BLaER1 (cell line): ENCODE results near the gene MEIS3.
A peak's percentile ranks its signal among the peaks of the same experiment; 100 is the strongest.
"Not testable (repeated sequence)": the region's sequence is repeated elsewhere in the genome, so short reads cannot be mapped to it uniquely, and the experiment has no call there.

Source experiments
- H3K27ac ChIP-seq: shearing (Covaris generic); formaldehyde crosslinking; 2 replicates; pipeline ENCODE4 v1.8.1; 2022
- H3K27me3 ChIP-seq: shearing (Covaris generic); formaldehyde crosslinking; 2 replicates; pipeline ENCODE4 v1.8.1; 2022
- H3K36me3 ChIP-seq: shearing (Covaris generic); formaldehyde crosslinking; 2 replicates; pipeline ENCODE4 v1.8.1; 2022
- H3K4me1 ChIP-seq: shearing (Covaris generic); formaldehyde crosslinking; 2 replicates; pipeline ENCODE4 v1.8.1; 2022
- H3K4me2 ChIP-seq: shearing (Covaris generic); formaldehyde crosslinking; 2 replicates; pipeline ENCODE4 v1.8.1; 2022
- H3K4me3 ChIP-seq: shearing (Covaris generic); formaldehyde crosslinking; 2 replicates; pipeline ENCODE4 v1.8.1; 2022
- H3K9ac ChIP-seq: shearing (Covaris generic); formaldehyde crosslinking; 2 replicates; pipeline ENCODE4 v1.8.1; 2022
- H3K9me3 ChIP-seq: shearing (Covaris generic); formaldehyde crosslinking; 2 replicates; pipeline ENCODE4 v1.8.1; 2022
- H4K20me1 ChIP-seq: shearing (Covaris generic); formaldehyde crosslinking; 2 replicates; pipeline ENCODE4 v1.8.1; 2022
- Cebpa-rat ChIP-seq: shearing (Covaris generic); IDR thresholded peaks from 2 replicates; pipeline ENCODE4 v1.8.1; 2022

The MEIS3 gene

GRCh38 chr19:47370045-47370611 is 49.2 kb downstream of the MEIS3 start:
- Histone ChIP-seq H3K9me3 (no peaks in the 10 kb centered on the region), H3K36me3 (peaks cover 93% of the 10 kb centered on the region), H3K9ac (0 out of 2 replicates have a peak overlapping the region, but pooled peaks have one; percentile 14), H4K20me1 (peaks cover 39% of the 10 kb centered on the region), H3K4me1 (no peaks in the 10 kb centered on the region), H3K4me2 (no peak overlapping the region), H3K27me3 (no peaks in the 10 kb centered on the region), H3K4me3 (no peak overlapping the region), H3K27ac (no peak overlapping the region)
- TF ChIP-seq Cebpa-rat = no peak

- H3K9me3 ChIP-seq, H3K4me3 ChIP-seq, H3K4me2 ChIP-seq, H3K27ac ChIP-seq, H3K27me3 ChIP-seq, H3K9ac ChIP-seq, H3K4me1 ChIP-seq: not testable (repeated sequence)
- Histone ChIP-seq H4K20me1 (peaks cover 59% of the 10 kb centered on the region), H3K36me3 (peaks cover 93% of the 10 kb centered on the region)
These were observed 53.9 kb downstream of the MEIS3 start for GRCh38 chr19:47365455-47365854.

DNA sequence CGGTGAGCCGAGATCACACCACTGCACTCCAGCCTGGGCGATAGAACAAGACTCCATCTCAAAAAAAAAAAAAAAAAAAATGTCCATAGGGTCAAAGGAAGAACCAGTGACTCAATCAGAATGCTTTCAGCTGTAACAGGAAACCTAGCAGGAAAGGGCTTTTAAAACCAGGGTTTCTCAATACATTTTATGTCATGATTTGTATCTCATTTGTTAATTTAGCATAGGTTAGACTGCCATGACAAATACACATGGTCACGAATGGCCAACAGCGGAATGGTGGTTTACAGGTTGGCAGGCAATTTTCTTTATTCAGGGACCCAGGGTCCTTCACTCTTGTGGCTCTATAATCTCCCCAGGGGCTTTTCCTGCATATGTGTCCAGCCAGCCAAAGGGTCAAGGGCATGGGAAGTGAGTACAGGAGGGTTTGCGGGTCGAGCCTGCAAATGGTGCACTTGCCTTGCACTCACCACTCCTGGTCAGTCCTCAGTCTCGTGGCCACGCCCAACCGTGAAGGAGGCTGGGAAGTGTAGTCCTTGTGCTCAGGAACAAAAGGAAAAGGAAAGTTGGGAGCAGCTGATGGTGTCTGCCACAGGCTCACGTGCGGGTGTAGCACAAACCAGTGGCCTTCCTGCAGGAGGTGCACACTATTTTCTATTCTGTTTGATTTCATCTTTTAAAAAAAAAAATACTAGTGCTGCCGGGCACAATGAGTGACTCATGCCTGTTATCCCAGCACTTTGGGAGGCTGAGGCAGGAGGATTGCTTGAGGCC is 55.4 kb downstream of the MEIS3 start:
- H3K36me3 ChIP-seq = peaks cover 93% of the 10 kb centered on the region
- H3K9ac ChIP-seq = no peak overlapping the region
- H3K27ac ChIP-seq = no peak overlapping the region
- H3K9me3 ChIP-seq = no peaks in the 10 kb centered on the region
- peaks cover 57% of the 10 kb centered on the region for H4K20me1 ChIP-seq
- no peaks in the 10 kb centered on the region for H3K27me3 ChIP-seq
- TF ChIP-seq Cebpa-rat = no peak
- no peak overlapping the region for H3K4me2 ChIP-seq
- H3K4me3 ChIP-seq = no peak overlapping the region
- no peaks in the 10 kb centered on the region for H3K4me1 ChIP-seq

DNA sequence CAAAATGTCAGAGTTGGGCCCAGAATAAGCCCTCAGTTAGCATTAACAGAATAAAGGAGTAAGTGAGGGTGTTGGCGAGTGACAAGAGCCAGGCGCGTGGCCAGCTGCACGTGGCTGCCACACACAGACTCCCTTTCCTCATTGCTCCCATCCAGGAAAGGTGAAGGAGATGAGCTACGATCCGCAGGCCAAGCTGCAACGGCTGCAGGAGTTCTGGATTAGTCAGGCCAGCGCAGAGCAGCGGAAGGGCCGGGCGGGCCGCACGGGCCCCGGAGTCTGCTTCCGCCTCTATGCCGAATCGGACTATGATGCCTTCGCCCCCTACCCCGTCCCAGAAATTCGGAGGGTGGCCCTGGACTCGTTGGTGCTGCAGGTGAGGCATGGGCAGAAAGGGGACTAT is 57.0 kb downstream of the MEIS3 start:
- Histone ChIP-seq H3K4me2 (no peak overlapping the region), H3K4me1 (no peaks in the 10 kb centered on the region), H3K36me3 (peaks cover 100% of the 10 kb centered on the region), H3K4me3 (no peak overlapping the region), H4K20me1 (peaks cover 71% of the 10 kb centered on the region), H3K9ac (no peak overlapping the region), H3K27ac (no peak overlapping the region), H3K27me3 (no peaks in the 10 kb centered on the region), H3K9me3 (no peaks in the 10 kb centered on the region)
- no peak for TF ChIP-seq Cebpa-rat

DNA sequence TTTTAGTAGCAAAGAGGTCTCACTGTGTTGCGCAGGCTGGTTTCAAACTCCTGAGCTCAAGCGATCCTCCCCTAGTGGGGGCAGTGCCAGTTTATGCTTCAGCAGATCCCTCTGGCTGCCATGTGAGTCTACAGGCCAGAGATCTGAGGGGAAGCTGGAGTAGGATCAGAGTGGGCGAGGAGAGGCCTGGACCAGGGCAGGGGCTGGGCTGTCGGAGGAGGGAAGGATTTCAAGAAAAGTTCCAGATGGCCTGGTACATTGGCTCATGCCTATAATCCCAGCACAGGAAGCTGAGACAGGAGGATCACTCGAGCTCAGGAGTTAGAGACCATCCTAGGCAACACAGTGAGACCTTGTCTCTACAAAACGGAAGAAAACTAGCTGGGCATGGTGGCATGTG is 60.4 kb downstream of the MEIS3 start:
- Histone ChIP-seq H4K20me1 (peaks cover 94% of the 10 kb centered on the region), H3K27ac (no peak overlapping the region), H3K9ac (no peak overlapping the region), H3K36me3 (peaks cover 100% of the 10 kb centered on the region), H3K4me3 (no peak overlapping the region), H3K4me1 (no peaks in the 10 kb centered on the region), H3K9me3 (no peaks in the 10 kb centered on the region), H3K27me3 (no peaks in the 10 kb centered on the region), H3K4me2 (no peak overlapping the region)
- TF ChIP-seq Cebpa-rat = no peak

DNA sequence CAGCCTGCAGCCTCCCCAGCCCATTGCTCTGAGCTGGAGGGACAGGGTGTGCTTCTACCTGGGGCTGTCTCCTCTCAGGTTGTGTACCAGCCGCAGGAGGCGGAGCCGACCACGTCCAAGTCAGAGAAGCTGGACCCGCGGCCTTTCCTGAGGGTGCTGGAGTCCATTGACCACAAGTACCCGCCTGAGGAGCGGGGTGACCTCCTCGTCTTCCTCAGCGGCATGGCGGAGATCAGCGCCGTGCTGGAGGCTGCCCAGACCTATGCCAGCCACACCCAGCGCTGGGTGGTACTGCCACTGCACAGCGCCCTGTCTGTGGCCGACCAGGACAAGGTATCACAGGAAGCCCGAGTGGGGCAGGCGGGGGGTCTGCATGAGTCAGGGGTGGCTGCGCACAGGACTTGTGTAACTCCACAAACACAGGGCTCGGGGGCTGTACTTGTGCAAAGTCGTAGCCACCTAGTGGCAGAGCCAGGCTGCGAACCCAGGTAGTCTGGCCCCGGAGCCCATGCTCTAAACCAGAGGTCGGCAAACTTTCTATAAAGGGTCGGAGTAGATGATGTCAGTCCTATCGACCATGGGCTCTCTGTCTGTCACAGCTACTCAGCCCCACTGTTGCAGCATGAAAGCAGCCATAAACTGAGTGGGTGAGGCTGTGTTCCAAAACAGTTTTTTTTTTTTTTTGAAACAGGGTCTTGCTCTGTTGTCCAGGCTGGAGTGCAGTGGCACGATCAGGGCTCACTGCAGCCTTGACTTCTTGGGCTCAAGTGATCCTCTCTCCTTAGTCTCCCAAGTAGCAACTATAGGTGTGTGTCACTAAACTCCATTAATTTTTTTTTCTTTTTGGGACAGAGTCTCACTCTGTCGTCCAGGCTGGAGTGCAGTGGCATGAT is 61.3 kb downstream of the MEIS3 start:
- Histone ChIP-seq H3K9me3 (no peaks in the 10 kb centered on the region), H3K27ac (no peak overlapping the region), H3K9ac (no peak overlapping the region), H3K4me2 (no peak overlapping the region), H3K27me3 (no peaks in the 10 kb centered on the region), H3K4me3 (no peak overlapping the region), H4K20me1 (peaks cover 95% of the 10 kb centered on the region), H3K4me1 (no peaks in the 10 kb centered on the region), H3K36me3 (peaks cover 100% of the 10 kb centered on the region)
- TF ChIP-seq Cebpa-rat = no peak

GRCh38 chr19:47356900-47357299 is 62.4 kb downstream of the MEIS3 start:
- peaks cover 96% of the 10 kb centered on the region for H4K20me1 ChIP-seq

GRCh38 chr19:47353307-47353712 is 66.0 kb downstream of the MEIS3 start:
- H4K20me1 ChIP-seq = peaks cover 72% of the 10 kb centered on the region
- H3K9me3 ChIP-seq = no peaks in the 10 kb centered on the region
- H3K4me2 ChIP-seq = no peak overlapping the region
- H3K4me1 ChIP-seq = peaks cover 31% of the 10 kb centered on the region
- H3K9ac ChIP-seq = no peak overlapping the region
- peaks cover 73% of the 10 kb centered on the region for H3K36me3 ChIP-seq
- H3K4me3 ChIP-seq = no peak overlapping the region
- H3K27me3 ChIP-seq = no peaks in the 10 kb centered on the region
- TF ChIP-seq Cebpa-rat = no peak
- H3K27ac ChIP-seq = no peak overlapping the region

More at GRCh38 chr19:47356900-47357299, 62.4 kb downstream of the MEIS3 start:
- no peak for TF ChIP-seq Cebpa-rat
- no peak overlapping the region for H3K9ac ChIP-seq
- H3K36me3 ChIP-seq = peaks cover 100% of the 10 kb centered on the region
- no peak overlapping the region for H3K27ac ChIP-seq
- H3K4me3 ChIP-seq = no peak overlapping the region
- 0 out of 2 replicates have a peak, but pooled peaks cover 3% of the 10 kb centered on the region for H3K4me1 ChIP-seq
- H3K4me2 ChIP-seq = no peak overlapping the region
- H3K9me3 ChIP-seq = no peaks in the 10 kb centered on the region
- no peaks in the 10 kb centered on the region for H3K27me3 ChIP-seq
